Dermis microvascular lymphatic vessel endothelial cell (primary cell): ENCODE results near the gene ZNF778. TPM values are rescaled to one million over a fixed set of nuclear protein-coding genes. Genes with fewer than 3 reads are reported as not detected.

ENCODE experiments used
- DNase-seq, 2 donors: peaks; one replicate each; pipeline versions ENCODE4 v3.0.0 to v3.0.0-alpha.2; 2010; ENCODE audit warnings: low read depth in 2 of 2
- total RNA-seq: library from RNA; depleted of rRNA; stranded (reverse); fragments of >200 nt; gene quantifications from 2 replicates; pipeline ENCODE4 v1.2.1, GENCODE V29; 2014

The ZNF778 gene
- total RNA-seq, 1 donor from 2014 or later = 8.1 TPM

DNA sequence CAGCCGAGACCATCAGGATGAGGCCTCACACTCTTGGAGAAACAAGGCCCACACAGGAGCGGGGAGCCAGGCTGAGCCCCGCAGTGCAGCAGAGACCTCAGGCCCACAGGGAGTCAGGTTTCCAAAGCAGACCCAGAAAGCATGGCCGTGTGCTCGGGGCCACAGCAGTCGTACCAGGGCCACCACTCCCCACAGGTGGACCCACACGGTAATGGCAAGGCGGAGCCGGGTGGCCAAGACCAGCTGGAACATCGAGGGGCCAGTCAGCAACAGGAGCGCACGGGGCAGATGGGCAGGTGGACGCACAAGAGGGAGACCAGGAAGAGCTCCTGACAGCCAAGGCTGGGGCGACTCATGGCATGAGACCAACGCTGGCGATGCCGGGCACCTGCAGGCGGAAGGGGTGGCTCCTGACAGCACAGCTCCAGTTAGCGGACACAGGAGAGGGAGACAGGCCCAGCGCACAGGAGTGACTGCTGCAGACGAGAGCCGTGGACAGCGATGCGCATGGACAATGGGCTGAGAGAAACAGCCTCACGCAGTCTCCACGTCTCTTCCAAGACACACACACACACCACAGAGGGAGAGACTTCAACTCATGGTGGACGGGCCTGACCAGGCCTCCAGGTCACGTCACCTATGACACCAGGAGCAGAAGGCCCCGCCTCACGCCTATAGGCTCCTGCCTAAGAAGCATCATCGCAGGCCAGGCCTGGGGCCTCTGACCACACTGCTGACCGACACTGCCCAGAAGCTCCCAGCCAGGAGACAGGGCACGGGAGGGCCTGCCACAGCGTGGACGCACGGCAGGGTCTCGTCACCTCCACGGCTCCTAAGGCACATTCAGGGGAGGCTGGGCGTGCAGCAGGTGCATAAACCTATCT, 58.6 kb downstream of the ZNF778 start:
- no peak for DNase-seq

DNA sequence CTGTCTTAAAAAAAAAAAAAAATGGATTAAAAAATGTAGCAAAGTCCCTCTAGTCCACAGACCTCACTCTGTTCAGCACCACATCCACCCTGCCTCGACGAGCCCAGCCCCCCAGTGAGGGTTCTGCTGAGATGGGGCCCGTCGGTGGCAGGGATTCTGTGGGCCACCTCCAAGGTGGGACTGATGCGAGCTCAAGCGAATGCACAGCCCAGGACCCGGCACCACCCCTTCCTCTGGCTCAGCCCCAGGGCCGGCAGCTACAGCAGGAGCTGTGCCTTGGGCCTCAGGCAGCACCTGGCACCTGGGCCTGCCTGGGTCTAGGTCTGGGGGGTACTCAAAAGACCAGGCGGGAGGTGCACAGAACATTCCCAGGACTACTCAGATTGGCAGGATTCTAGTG, 59.5 kb downstream of the ZNF778 start:
- no peak for DNase-seq

DNA sequence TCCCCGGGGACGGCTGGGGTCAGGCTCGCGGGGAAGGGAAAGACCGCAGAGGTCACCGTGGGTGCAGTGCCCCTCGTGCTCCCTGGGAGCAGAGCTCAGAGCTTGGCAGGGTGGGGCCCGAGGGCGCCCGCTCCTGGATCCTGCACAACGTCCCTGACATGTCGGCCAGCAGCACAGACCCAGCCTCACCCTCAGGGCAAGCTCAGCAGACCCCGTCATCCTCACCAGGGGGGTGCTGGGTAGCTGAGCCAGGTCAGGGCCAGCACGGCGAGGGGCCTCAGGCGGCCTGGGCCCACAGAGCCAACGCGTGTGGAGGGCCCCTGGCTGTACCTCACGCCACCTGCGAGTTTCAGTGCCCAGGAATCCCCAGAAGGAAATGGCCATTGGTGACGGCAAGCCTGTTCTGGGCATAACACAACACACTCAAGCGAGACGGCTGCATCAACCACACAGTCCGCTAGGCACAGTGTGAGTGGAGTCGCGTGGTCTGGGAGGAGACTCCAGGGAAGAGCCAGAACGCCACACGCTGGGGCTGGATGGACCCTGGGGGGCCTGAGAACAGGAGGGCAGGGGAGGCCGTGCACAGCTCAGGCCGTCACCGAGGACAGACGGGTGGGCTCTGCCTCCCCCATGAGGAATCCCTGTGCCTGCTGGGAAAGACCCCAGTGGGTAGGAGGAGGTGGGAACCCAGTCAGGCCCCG, 60.3 kb downstream of the ZNF778 start:
- DNase-seq = no peak

DNA sequence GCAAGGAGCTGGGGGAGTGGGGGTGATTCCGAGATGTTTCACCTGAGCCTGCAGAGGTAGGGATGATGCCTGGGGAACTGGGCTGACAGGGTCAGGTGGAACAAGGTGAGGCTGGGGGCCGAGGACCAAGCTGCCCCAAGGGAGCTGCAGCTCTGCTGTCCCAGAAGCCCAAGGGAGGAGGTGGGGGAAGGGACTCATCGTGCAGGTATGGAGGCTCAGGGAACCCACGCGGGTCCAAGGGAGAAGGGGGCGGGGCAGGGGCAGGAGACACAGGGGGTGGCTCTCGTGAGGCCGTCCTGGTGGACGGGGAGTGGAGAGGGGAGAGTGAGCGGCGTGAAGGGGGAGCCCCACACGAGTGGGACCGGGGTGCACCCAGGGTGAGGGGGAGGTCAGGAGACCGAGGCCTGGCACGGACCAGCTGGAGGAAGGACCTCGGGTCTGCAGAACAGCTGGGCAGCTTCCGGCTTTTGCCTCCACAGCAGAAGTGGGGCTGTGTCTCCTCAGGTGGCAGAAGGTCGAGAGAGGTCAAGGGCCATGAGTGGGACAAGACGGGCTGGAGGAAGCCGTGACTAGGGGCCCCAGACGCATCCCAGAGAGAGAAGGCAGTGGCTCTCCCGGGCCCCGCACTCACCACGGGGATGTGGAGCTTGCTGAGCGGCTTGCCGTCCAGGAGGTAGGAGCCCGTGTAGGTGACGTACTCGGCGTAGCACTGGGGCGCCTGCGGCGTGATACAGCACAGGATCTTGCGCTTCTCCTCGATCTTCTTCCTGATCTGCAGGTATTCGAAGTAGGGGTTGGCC, 61.1 kb downstream of the ZNF778 start:
- DNase-seq = no peak

DNA sequence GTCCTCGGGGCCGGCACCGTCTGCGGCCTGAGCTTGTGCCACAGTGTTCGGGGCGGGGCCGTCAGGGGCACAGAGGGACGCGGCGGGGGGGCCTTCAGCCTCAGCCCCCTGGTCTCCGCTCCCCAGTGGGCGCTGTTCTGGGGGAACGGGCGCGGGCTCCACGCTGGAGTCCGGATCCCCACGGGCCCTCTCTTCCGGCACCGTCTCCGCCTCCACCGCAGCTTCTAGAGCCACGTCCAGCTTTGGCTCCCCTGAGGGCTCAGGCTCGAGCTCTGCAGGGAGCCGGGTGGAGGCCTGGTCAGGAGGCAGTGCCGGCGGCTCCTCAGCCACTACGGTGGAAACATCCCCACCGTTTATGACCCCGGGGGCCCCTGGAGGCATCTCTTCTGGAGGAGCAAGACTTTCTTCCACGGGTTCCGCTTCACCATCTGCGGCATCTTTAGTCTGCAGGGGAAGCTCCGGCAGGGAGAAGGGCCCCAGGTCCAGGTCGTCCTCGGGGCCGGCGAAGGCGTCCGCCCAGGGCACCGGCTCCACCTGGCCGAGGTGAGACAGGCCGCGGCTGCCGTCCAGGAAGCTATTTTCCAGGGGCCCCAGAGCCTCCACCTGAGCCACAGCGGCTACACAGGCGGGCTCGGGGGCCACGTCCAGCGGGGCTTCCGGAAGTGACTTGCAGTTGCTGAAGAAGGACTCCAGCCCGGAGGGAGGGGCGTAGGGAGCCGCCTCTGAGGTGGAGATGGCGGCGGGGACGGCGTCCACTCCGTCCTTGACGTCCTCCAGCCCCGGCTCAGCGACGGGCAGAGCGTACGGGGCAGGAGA, 62.4 kb downstream of the ZNF778 start:
- no peak for DNase-seq

DNA sequence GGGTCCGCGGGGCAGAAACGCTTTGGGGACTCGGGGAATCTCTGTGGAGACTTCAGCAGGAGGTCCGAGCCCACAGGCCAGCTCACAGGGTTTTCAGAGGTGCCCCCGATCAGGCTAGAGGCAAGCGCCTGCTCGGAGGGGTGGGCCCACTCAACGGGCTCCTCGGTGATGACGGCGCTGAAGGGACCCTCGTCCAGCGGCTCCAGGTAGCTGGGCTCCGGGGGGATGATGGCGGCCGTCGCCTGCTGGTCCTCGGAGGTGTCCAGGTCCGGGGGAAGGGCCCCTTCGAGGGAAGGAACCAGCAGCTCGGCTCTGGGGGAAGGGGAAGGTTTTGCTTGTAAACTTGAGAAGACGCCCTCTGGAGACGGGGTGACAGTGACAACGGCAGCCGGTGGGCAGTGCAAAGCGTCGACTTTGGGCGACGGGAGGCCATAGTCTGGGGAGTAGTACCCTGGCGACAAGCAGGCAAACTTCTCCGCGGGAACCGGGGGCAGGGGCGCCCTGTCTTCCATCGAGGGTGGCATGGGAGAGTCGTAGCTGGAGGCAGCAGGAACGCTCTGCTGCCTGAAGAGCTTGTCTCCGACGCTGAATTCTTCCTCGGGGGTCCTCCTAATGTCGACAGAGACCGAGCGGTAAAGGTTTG, 63.2 kb downstream of the ZNF778 start:
- no peak for DNase-seq

DNA sequence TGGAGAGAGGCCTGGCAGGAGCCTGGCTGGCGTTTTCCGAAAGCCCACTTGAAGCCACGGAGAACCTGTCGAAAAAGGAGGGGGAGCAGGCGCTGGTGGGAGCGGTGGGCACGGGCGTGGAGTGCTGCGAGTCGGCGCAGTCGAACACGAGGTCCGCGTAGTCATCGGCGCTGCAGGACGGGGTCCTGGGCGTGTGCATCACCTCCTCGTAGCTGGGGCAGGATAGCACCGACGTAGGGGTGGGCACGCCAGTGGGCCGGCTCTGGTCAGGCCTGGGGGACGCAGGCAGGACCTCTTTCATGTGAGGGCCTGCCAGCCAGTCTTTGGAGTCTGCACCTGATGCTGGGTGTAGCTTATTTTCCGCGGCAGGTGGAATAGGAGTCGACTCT, 63.7 kb downstream of the ZNF778 start:
- no peak for DNase-seq

DNA sequence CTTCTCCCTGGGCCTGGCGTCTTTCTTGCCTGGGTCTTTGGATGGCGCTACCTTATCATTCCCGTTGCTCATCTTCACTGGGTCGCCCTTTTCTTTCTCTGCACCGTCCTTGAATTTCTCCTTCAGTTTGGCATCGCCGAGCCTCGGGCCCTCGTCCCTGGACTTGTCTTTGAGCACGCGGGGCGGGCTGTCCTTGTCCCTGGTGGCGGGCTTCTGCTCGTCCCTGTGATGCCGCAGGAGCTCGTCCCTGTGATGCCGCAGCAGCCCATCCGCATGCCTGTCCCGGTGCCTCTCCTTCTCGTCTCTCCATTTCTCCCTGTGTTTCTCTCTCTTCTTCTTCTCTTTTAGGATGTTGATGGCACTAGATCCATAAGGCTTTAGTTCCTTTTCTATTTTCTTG, 64.3 kb downstream of the ZNF778 start:
- DNase-seq = no peak

DNA sequence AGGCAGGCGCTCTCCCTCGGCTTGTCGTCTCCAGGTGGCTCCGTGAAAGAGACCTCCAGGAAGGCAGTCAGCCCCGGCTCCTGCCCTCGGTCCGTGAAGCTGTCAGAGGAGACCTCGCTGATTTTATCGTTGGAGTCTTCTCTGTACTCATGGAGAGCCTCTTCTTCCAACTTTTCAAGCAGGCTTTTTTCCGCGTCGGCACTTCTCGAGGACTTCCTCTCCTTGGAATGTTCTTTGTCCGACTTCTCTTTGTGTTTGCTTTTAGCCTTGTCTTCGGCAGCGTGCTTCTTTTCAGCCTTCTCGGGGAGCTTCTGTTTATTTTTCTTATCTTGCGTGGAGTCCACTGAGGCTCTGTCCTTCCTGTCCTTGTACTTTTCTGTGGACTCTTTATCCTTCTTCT, 65.0 kb downstream of the ZNF778 start:
- no peak for DNase-seq

DNA sequence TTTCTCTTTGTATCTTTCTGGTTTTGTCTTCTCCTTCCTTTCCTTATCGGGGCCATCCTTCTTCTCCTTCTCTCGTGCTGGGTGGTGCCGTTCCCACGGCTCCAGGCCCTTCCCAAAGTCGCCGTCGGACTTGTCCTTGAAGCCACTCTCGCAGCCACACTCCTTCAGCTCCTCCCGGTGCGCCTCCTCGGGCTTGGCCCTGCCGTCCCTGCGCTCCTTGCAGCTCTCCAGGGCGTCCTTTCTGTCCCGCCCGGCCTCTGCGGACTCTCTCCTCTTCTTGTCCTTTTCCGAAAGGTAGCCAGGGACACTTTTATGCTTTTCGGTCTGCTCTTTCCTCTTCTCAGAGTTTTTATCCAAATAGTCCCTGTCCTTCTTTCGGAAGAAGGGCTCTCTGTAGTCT, 65.9 kb downstream of the ZNF778 start:
- no peak for DNase-seq

DNA sequence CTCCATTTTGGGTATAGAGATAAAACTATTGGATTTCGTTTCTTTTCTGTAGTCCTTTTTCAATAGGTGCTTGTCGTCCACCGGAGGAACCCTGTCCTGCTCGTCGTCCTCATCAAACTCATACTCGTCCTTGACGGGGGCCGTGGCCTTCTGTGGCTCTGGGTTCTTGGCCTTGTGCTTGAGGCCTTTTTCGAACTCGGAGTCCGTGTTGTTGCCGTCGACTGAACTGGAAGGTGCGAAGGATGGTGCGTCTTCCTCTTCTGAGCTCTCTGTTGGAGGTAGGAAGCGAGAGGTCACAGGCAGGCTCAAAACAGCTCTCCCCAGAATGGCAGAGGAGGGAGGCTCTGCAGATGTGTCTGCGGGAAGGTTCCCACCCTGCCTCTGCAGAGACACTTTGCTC, 67.9 kb downstream of the ZNF778 start:
- DNase-seq = no peak

DNA sequence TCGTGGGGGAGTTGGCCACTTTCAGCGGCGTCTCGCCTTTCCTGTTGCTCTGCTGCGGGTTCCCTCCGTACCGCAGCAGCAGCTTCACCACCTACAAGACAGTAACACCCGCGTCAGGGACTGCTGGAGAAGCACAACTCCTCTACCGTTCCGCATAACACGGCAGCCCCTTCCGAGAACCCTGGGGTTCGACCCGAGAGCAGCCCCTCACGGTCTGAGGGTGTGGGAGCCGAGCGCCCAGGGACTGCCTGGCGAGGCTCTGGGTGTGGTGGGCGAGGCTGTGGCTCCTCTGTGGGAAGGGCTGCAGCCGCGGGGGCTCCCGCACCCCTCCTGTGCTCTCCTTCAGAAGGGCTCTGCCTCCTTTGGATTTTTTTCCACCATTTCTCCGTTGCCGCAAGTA, 68.6 kb downstream of the ZNF778 start:
- no peak for DNase-seq

Other genes starting within 250 kb of the ZNF778 start
- under 0.01 TPM in 1 of 2 replicates, not detected in the other for gene CBFA2T3, start 240.5 kb upstream of the ZNF778 start, total RNA-seq
- 18.6 and 19.1 TPM in 2 replicates for gene ACSF3, start 123.9 kb upstream of the ZNF778 start, total RNA-seq
- under 0.01 TPM in 2 replicates for gene CDH15, start 46.0 kb upstream of the ZNF778 start, total RNA-seq
- gene SLC22A31, start 17.2 kb upstream of the ZNF778 start, total RNA-seq = under 0.01 TPM in 1 of 2 replicates, not detected in the other